NCI-H1048 (cell line): ENCODE results near the gene DTHD1.

Source experiments
- DNase-seq: peaks from one replicate; lab custom pipeline; 2025; lab: John Stamatoyannopoulos, UW

DTHD1 gene

DNA sequence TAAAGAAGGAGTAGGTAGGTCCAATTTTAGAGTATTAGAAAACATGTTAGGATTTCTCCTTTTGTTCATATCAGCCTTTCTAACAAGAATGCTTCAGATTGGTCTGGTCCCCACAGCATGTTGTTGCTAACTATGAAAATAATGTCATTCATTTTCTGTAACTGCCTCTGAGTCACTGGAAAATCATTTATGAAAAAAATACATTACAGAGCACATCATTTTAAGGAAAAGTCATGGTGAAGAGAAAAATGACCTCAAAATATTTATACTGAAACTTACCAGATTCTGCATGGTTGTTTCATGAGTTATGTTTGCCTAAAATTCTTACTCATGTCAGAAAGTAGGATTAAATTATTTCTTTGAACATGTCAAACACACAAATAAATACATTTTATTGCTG lies 35.2 kb downstream of the DTHD1 start:
- DNase-seq, result no peak

GRCh38 chr4:36317721-36318120 lies 36.3 kb downstream of the DTHD1 start:
- no peak for DNase-seq

GRCh38 chr4:36320117-36320896 lies 38.9 kb downstream of the DTHD1 start:
- DNase-seq, result no peak

GRCh38 chr4:36321176-36321575 lies 39.8 kb downstream of the DTHD1 start:
- no peak for DNase-seq

- DNase-seq, result no peak
These were observed 41.5 kb downstream of the DTHD1 start for GRCh38 chr4:36322921-36323354.

GRCh38 chr4:36323816-36324419 lies 42.5 kb downstream of the DTHD1 start:
- no peak for DNase-seq

GRCh38 chr4:36324808-36325207 lies 43.4 kb downstream of the DTHD1 start:
- DNase-seq, result no peak

GRCh38 chr4:36325499-36325898 lies 44.1 kb downstream of the DTHD1 start:
- no peak for DNase-seq

DNA sequence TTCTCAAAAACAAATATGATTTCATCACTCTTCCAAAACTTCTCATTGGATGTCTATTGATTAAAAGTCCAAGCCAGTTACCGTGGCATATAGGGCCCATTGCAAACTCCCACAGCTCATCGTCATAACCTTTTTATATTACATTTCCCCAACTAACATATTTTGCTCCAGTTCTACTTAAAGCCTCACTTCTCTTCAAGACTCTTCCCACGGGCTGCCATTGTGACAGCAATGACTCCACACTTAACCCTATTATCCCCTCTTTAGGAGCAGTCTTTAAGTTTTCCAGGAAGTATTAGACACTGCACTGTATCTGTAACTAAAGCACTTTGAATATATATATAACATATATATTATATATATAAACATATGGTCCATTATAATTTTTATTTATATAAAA lies 44.5 kb downstream of the DTHD1 start:
- DNase-seq, result no peak

DNA sequence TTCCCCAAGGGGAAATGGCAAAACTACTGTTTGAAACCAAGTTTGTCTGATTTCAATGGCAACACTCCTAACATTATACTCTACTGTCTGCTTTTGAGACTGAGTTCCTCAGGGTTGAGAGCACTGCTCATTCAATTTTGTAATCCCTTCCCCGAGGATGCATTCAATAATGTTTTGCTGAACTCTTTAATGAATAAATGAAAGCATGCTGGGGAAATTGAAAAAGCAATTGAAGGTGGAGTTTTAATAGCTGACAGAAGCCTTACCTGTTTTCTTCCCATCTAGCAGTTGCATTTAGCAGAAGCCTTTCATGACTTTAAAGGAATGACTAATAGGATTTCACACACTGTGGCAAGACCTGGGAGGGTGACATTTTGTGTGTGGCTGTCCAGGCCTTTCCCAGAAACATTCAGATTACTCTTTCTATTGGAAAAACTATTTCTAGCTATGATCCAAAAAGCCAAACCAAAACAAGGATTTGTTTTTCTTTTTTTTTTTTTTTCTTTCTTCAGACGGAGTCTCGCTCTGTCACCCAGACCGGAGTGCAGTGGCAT lies 45.1 kb downstream of the DTHD1 start:
- DNase-seq, result no peak

- no peak for DNase-seq
These were observed 46.0 kb downstream of the DTHD1 start for GRCh38 chr4:36327400-36327799.

- DNase-seq, result no peak
These were observed 46.7 kb downstream of the DTHD1 start for GRCh38 chr4:36328130-36328529.

- no peak for DNase-seq
These were observed 47.8 kb downstream of the DTHD1 start for GRCh38 chr4:36329228-36329627.

GRCh38 chr4:36330796-36331195 lies 49.4 kb downstream of the DTHD1 start:
- no peak for DNase-seq

GRCh38 chr4:36332023-36332781 lies 50.8 kb downstream of the DTHD1 start:
- no peak for DNase-seq

DNA sequence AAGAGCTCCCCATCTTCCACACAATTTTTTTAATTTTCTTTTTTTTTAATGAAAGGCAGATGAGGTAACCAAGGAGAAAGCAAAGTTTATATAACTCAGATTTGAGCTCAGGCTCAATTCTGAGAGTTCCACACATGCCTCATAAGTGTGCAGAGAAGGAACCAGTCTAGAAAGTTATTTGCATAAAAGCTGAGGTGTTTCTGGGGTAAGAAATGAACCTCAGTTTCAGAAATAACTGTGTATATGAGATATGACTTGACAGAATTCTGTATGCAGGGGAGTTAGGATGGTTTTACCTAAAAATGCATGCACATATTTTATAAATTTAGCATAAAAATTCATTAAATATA lies 51.3 kb downstream of the DTHD1 start:
- no peak for DNase-seq

DNA sequence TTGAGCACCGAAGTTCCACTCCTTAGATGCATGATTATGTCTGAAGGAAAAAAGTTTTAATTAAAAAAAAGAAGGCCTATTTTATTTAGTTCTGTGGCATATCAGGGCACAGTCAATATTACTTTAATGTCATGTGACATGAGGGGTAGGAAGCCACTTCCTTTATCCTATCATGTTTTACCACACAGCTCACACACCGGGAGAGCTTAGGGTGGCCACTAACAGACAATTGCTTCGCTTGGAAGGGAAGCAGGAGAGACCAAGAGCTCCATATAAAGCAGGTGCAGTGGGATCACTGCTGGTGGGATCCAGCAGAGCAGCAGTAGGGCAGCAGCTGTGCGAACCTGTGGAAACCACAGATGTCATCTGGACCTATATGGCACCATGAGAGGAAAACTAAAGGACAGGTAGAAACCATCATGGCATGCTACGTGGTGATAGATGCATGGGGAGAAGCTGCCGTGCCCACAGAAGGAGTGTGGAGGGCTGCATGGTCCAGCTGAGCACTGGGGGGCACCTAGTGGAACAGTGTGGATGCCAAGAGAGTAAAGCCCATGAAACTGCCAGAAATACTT lies 52.0 kb downstream of the DTHD1 start:
- DNase-seq, result no peak

- DNase-seq, result no peak
These were observed 56.3 kb downstream of the DTHD1 start for GRCh38 chr4:36337665-36338185.

- no peak for DNase-seq
These were observed 57.6 kb downstream of the DTHD1 start for GRCh38 chr4:36338973-36339372.

GRCh38 chr4:36341936-36342335 lies 60.5 kb downstream of the DTHD1 start:
- DNase-seq, result no peak

- DNase-seq, result no peak
These were observed 62.2 kb downstream of the DTHD1 start for GRCh38 chr4:36343501-36344175.
